Esophagus muscularis mucosa (tissue), 4 donors: Measurements from ENCODE around the gene WWOX. TPM values are rescaled to one million over a fixed set of nuclear protein-coding genes. Genes with fewer than 3 reads are reported as not detected.

Source experiments
- DNase-seq: peaks from one replicate; pipeline ENCODE4 v3.0.0-alpha.2; 2017; ENCODE audit errors: extremely low spot score
- H3K27ac ChIP-seq, 4 donors: fragments of 200-600 bp; sonication (generic); replicated peaks in 1 of 4; 1 replicate in 3 of 4; 2 replicates in 1 of 4; pipeline ENCODE4 v1.5.1; 2016 to 2019; ENCODE audit warnings: mild to moderate bottlenecking in 1 of 4
- H3K27me3 ChIP-seq, 4 donors: fragments of 200-600 bp; sonication (generic); one replicate each; pipeline versions ENCODE4 v1.5.1 to v1.6.0; 2016 to 2019
- H3K36me3 ChIP-seq, 4 donors: fragments of 200-600 bp; sonication (generic); one replicate each; pipeline ENCODE4 v1.5.1; 2016 to 2019
- H3K4me1 ChIP-seq, 4 donors: fragments of 200-600 bp; sonication (generic); one replicate each; pipeline ENCODE4 v1.5.1; 2016 to 2019
- H3K4me3 ChIP-seq, 4 donors: fragments of 200-600 bp; sonication (generic); 1 replicate in 2 of 4; 2 replicates in 2 of 4; pipeline ENCODE4 v1.5.1; 2016 to 2019; ENCODE audit warnings: mild to moderate bottlenecking in 4 of 4, moderate library complexity in 1 of 4
- H3K9me3 ChIP-seq, 4 donors: fragments of 200-600 bp; sonication (generic); 1 replicate in 3 of 4; 2 replicates in 1 of 4; pipeline ENCODE4 v1.5.1; 2016 to 2019
- CTCF ChIP-seq, 3 experiments: fragments of 200-600 bp in 2 of 3; fragments of 450-650 bp in 1 of 3; sonication (generic) in 2 of 3; IDR thresholded peaks; one replicate each; pipeline ENCODE4 v1.5.1; 2017 to 2019; ENCODE audit warnings: antibody characterized with exemption in 3 of 3, mild to moderate bottlenecking in 2 of 3, moderate library complexity in 1 of 3
- EP300 ChIP-seq: sonication (generic); formaldehyde crosslinking; IDR thresholded peaks from one replicate; pipeline ENCODE4 v1.6.1; 2017; ENCODE audit warnings: antibody characterized with exemption
- POLR2A ChIP-seq: fragments of 450-650 bp; IDR thresholded peaks from one replicate; pipeline ENCODE4 v1.6.1; 2017; ENCODE audit warnings: antibody characterized with exemption, moderate library complexity, mild to moderate bottlenecking, low read depth
- POLR2AphosphoS5 ChIP-seq, 2 donors: sonication (generic); formaldehyde crosslinking; IDR thresholded peaks; one replicate each; pipeline ENCODE4 v1.6.1; 2017; ENCODE audit warnings: antibody characterized with exemption in 2 of 2
- WGBS: methylation state at CpG from one replicate; pipeline ENCODE4 v1.1.5; 2018; 5-methylcytosine and 5-hydroxymethylcytosine counted together
- intact Hi-C: fragments of 100-400 bp; cut with DNase I; formaldehyde crosslinking; loops from one replicate; pipeline ENCODE4 v1.15.1; 2023
- total RNA-seq, 4 donors: library from RNA; depleted of rRNA; stranded (reverse); fragments of >200 nt; gene quantifications; one replicate each; pipeline versions ENCODE4 v1.1.0 to v1.2.1, GENCODE V29; 2016

Gene WWOX
- total RNA-seq, 4 donors from 2014 or later = 14.4 to 27.8 (median 15.4) TPM

DNA sequence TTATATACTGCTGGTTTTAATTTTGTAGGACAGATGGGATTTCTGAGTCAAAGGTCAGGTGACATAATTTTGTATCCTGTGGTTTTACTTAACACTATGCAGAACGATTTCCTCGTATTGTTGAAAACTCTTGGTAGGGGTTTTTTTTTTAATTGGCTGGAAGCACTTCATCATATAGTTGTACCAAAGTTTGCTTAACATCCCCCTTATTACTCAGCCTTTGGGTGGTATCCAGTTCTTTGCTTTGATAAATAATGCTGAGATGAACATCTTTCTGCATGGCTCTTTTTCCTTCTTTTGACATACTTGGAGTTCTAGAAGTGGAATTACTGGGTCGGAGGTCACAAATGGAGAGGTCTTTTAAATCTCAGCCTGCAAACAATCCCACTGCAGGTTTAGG is 1082.0 kb downstream of the WWOX start:
- Histone ChIP-seq H3K27me3 (no peaks in the 10 kb centered on the region), H3K9me3 (peaks cover 1 to 6% (median 4%) of the 10 kb centered on the region in 4 donors), H3K4me3 (no peak overlapping the region), H3K27ac (no peak overlapping the region), H3K36me3 (no peaks in the 10 kb centered on the region), H3K4me1 (peaks cover 0 to 5% (median 0%) of the 10 kb centered on the region in 4 donors)
- 78% methylated on average over 3 of the region's 3 CpGs for WGBS
- intact Hi-C loops = no loop called here
- no peak for DNase-seq
- TF ChIP-seq POLR2A = no peak

DNA sequence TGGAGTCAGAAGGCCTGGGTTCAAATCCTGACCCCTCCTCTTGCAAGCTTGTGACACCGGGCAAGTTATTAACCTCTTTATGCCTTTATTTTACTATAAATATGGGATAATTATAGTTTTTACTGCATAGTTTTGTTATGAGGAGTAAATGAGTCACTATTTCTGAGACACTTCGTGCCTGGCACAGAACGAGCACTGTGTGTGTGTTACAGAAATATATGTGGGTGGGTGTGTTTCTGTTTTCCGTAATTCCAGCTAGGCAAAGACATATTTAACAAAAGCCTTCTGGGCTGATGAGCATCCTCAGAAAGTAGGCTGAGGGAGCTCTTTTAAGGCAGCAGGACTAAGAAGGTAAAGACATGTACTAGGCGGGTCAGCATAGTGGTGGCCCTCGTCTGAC is 1083.2 kb downstream of the WWOX start:
- whole genome bisulfite sequencing = 72% methylated on average over 6 of the region's 6 CpGs
- no peak for DNase-seq
- Histone ChIP-seq H3K27ac (no peak overlapping the region), H3K4me3 (no peak overlapping the region), H3K4me1 (peaks cover 0 to 5% (median 0%) of the 10 kb centered on the region in 4 donors), H3K27me3 (no peaks in the 10 kb centered on the region), H3K9me3 (peaks cover 0 to 6% (median 4%) of the 10 kb centered on the region in 4 donors), H3K36me3 (no peaks in the 10 kb centered on the region)
- no peak for TF ChIP-seq POLR2A
- TF ChIP-seq CTCF (IDR thresholded peaks at IDR 0.05) = no peak
- no peak for TF ChIP-seq POLR2AphosphoS5 (IDR thresholded peaks at IDR 0.05)
- no peak for TF ChIP-seq EP300
- intact Hi-C loops = no loop called here

DNA sequence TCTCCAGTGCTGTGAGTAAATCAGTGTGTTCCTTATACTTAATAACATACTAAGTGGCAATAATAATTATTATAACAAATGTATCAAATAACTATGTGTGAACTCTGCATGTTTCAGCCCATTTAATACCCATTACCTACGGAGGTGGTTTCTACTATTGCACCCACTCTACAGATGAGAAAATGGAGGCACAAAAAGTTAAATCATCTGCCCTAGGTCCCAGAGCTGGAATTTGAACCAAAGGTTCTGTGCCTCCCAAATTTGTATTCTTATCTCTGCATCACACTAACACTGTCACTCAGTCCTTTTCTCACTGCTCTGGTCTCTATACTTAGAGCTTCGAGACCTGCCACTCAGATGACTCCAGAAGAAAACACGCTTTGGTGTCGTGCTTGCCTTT is 1084.1 kb downstream of the WWOX start:
- Histone ChIP-seq H3K36me3 (no peaks in the 10 kb centered on the region), H3K27me3 (no peaks in the 10 kb centered on the region), H3K9me3 (peaks cover 0 to 6% (median 4%) of the 10 kb centered on the region in 4 donors), H3K27ac (no peak overlapping the region), H3K4me3 (no peak overlapping the region), H3K4me1 (peaks cover 0 to 5% (median 0%) of the 10 kb centered on the region in 4 donors)
- WGBS = 98% methylated on average over 4 of the region's 4 CpGs
- no peak for TF ChIP-seq POLR2A
- no peak for TF ChIP-seq POLR2AphosphoS5 (IDR thresholded peaks at IDR 0.05)
- no peak for TF ChIP-seq EP300
- TF ChIP-seq CTCF (IDR thresholded peaks at IDR 0.05) = no peak
- DNase-seq = no peak
- intact Hi-C loops = no loop called here

- TF ChIP-seq POLR2A (no peak), EP300 (no peak), POLR2AphosphoS5 (IDR thresholded peaks at IDR 0.05) (no peak), CTCF (IDR thresholded peaks at IDR 0.05) (no peak)
- DNase-seq = no peak
- Histone ChIP-seq H3K27ac (no peak overlapping the region), H3K4me1 (peaks cover 0 to 5% (median 0%) of the 10 kb centered on the region in 4 donors), H3K4me3 (no peak overlapping the region), H3K9me3 (peaks cover 0 to 5% (median 0%) of the 10 kb centered on the region in 4 donors), H3K27me3 (no peaks in the 10 kb centered on the region), H3K36me3 (no peaks in the 10 kb centered on the region)
- WGBS = 68% methylated on average over 2 of the region's 2 CpGs
- intact Hi-C loops = no loop called here
Observed at GRCh38 chr16:79184464-79185030, 1085.1 kb downstream of the WWOX start.

DNA sequence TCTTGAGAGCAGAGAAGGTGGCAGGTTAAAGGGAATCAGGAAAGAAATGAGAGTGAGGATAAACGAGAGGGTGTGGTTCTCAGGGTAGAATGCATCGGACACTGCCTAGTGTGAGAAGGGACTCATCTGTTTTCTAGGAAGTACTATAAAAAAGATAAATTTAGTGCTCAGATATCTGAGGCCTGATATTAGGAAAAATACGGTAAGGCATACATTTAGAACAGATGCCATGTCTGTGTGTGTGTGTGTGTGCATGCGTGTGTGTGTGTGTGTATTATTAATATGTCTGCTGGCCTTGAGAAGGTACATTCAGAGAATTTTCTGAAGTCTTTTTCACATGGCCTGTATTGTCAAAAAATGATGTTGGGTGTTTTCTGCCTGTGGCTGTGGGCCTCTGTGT is 1086.3 kb downstream of the WWOX start:
- no peak for DNase-seq
- H3K27me3 ChIP-seq = no peaks in the 10 kb centered on the region
- no peak for TF ChIP-seq CTCF (IDR thresholded peaks at IDR 0.05)
- no peak for TF ChIP-seq POLR2A
- TF ChIP-seq POLR2AphosphoS5 (IDR thresholded peaks at IDR 0.05) = no peak
- TF ChIP-seq EP300 = no peak
- no peak overlapping the region for H3K4me3 ChIP-seq
- H3K27ac ChIP-seq = no peak overlapping the region
- peaks cover 0 to 5% (median 0%) of the 10 kb centered on the region in 4 donors for H3K4me1 ChIP-seq
- H3K36me3 ChIP-seq = no peaks in the 10 kb centered on the region
- H3K9me3 ChIP-seq = peaks cover 0 to 4% (median 0%) of the 10 kb centered on the region in 4 donors
- 86% methylated on average over 4 of the region's 4 CpGs for WGBS
- intact Hi-C loops = no loop called here
